Measurements from ENCODE around the gene LARGE1. TPM values are rescaled to one million over a fixed set of nuclear protein-coding genes. Genes with fewer than 3 reads are reported as not detected.

The LARGE1 gene
- total and polyA plus RNA-seq, 3 experiments from 2014 or later, result 0.07 to 0.27 (median 0.18) TPM

DNA sequence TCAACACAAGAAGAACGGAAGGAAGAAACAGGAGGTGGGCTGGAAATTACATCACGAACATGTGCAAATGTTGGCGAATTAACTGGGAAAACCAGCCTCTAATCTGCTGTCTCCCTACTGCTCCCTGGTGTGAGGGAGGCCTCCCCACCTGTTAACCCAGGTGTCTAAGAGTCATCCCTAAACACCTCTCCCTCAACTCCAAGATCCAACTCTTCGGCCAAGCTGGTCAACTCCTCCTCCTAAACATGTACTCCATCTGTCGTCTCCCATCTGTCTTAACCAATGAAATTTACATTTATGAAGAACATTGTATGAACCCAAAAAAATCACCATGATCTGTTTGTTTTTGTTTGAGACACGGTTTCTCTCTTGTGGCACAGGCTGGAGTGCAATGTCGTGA is 154.2 kb downstream of the LARGE1 start:
- CTCF ChIA-PET, result no interaction called here
- Histone ChIP-seq H3K36me3 (ENCODE audit: insufficient read depth, low read length) (no peaks in the 10 kb centered on the region), H3K4me3 (ENCODE audit: low read length) (no peak overlapping the region), H3K9me3 (ENCODE audit: low read length) (no peaks in the 10 kb centered on the region), H3K27ac (ENCODE audit: low read depth, low read length) (no peak overlapping the region), H3K4me1 (ENCODE audit: insufficient read depth, low read length) (no peaks in the 10 kb centered on the region), H3K27me3 (ENCODE audit: insufficient read depth, low read length, poor library complexity, severe bottlenecking) (no peaks in the 10 kb centered on the region)
- POLR2A ChIA-PET, result no interaction called here
- no peak overlapping the region for H3K27ac Mint-ChIP-seq
- no peaks in the 10 kb centered on the region for H3K36me3 Mint-ChIP-seq
- H3K4me1 Mint-ChIP-seq, result no peaks in the 10 kb centered on the region
- H3K27me3 Mint-ChIP-seq, result no peaks in the 10 kb centered on the region
- no peak for DNase-seq
- no peak overlapping the region for H3K4me3 Mint-ChIP-seq
- H3K9me3 Mint-ChIP-seq, result peaks cover 5 to 13% (median 5%) of the 10 kb centered on the region in 5 donors

DNA sequence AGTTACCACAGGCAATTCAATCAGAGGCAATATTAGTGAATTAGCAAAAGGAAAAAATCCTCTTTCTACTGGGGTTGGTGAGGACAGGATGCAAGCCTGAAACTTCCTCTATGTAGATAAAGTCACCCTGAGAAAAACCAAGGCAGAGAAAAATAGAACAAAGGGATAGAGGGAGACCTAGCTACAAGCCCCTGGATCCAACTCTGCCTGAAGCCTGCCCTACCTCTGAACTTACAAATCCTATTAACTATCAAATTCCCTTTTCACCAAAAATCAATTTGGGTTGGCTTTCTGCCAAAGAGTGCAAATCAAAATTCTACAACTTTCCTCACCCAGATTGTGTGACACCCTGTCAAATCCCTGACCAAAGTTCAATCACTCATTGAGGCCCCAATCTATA is 161.3 kb downstream of the LARGE1 start:
- no peaks in the 10 kb centered on the region for H3K27me3 ChIP-seq (ENCODE audit: insufficient read depth, low read length, poor library complexity, severe bottlenecking)
- H3K36me3 ChIP-seq (ENCODE audit: insufficient read depth, low read length), result no peaks in the 10 kb centered on the region
- H3K27ac ChIP-seq (ENCODE audit: low read depth, low read length), result no peak overlapping the region
- Mint-ChIP-seq H3K4me1 (no peaks in the 10 kb centered on the region), H3K27me3 (peaks cover 0 to 1% of the 10 kb centered on the region in 2 donors), H3K27ac (no peak overlapping the region), H3K36me3 (no peaks in the 10 kb centered on the region), H3K4me3 (no peak overlapping the region), H3K9me3 (peaks cover 3 to 19% (median 10%) of the 10 kb centered on the region in 5 donors)
- no peak overlapping the region for H3K4me3 ChIP-seq (ENCODE audit: low read length)
- no peak for DNase-seq
- ChIA-PET CTCF (no interaction called here), POLR2A (no interaction called here)
- no peaks in the 10 kb centered on the region for H3K9me3 ChIP-seq (ENCODE audit: low read length)
- H3K4me1 ChIP-seq (ENCODE audit: insufficient read depth, low read length), result no peaks in the 10 kb centered on the region

DNA sequence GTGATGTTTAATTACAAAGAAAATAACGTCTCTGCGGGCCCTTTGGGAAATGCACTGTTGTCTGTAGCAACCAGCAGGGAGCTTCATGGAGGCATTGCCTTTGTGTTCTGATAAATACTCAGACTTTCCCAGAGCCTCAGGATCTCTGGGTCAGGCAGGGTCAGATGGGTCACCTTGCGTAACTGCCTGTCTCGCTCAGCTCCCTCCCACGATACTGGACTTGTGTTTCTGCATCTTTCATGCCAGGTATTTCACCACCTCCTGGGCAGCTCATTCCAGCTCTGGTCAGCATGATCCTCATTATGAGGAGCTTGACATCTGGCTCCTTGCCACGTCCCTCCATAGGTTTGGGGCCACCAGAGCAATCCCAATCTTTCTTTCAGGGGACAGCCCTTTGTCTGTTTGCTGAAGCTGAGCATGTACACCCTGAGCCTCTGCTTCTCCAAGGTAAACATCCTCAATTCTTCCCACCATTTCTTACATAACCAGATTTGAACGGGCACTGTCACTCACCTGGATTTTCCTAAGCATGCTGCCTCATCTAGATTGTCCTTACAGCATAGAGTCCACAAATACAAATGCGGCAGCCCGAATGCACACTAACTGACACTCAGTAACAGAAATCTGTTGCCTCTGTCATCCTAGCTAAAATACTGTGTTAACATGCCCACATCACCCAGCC is 162.3 kb downstream of the LARGE1 start:
- no peaks in the 10 kb centered on the region for H3K36me3 ChIP-seq (ENCODE audit: insufficient read depth, low read length)
- no peak overlapping the region for H3K27ac ChIP-seq (ENCODE audit: low read depth, low read length)
- no peak overlapping the region for H3K27ac Mint-ChIP-seq
- H3K4me3 Mint-ChIP-seq, result no peak overlapping the region
- no peaks in the 10 kb centered on the region for H3K4me1 ChIP-seq (ENCODE audit: insufficient read depth, low read length)
- no peaks in the 10 kb centered on the region for H3K27me3 ChIP-seq (ENCODE audit: insufficient read depth, low read length, poor library complexity, severe bottlenecking)
- peaks cover 0 to 3% of the 10 kb centered on the region in 2 donors for H3K27me3 Mint-ChIP-seq
- ChIA-PET CTCF (interaction anchor here (0.6 kb wide), 1 partner anchor 20 kb away, joined by 3 read pairs; no protein-coding TSS in a partner anchor), POLR2A (no interaction called here)
- no peak overlapping the region for H3K4me3 ChIP-seq (ENCODE audit: low read length)
- peaks cover 3 to 21% (median 10%) of the 10 kb centered on the region in 5 donors for H3K9me3 Mint-ChIP-seq
- H3K9me3 ChIP-seq (ENCODE audit: low read length), result no peaks in the 10 kb centered on the region
- no peaks in the 10 kb centered on the region for H3K36me3 Mint-ChIP-seq
- DNase-seq, result no peak
- H3K4me1 Mint-ChIP-seq, result no peaks in the 10 kb centered on the region

DNA sequence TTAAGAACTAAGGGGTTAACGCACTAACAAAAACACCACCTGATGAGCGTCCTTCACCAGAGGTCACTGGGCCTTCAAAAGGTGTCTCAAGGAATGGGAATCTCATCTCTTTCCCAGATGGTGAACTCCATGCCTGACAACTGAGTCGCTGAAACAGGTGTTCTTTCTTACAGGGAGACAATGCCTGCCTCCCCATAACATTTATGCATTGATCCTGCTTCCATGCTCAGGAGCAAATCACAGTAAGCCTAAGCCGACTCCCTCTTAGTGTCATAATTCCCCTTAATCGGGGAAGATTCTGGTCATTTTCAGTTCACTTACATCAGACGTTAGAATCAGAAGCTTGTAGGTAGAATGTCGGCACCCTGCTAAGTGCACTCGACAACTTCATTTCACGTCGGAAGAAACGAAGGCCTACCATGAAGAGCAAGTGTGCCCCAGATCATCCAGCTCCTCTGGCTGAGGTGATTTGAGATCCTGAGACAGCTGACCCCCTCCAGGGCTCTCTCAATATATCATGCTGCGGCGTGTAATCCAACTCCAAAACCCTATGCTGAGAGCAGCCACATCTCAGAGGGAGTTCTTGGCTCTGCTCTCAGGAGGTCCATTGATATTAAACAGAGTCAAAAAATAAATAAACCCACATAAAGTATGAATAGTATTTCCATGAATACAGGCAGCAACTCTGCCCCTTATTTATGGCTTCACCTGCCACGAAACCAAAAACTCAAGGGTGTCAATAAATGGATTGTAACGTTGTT is 163.1 kb downstream of the LARGE1 start:
- H3K27ac Mint-ChIP-seq, result no peak overlapping the region
- Histone ChIP-seq H3K36me3 (ENCODE audit: insufficient read depth, low read length) (no peaks in the 10 kb centered on the region), H3K4me3 (ENCODE audit: low read length) (no peak overlapping the region), H3K9me3 (ENCODE audit: low read length) (no peaks in the 10 kb centered on the region), H3K4me1 (ENCODE audit: insufficient read depth, low read length) (no peaks in the 10 kb centered on the region), H3K27me3 (ENCODE audit: insufficient read depth, low read length, poor library complexity, severe bottlenecking) (no peaks in the 10 kb centered on the region), H3K27ac (ENCODE audit: low read depth, low read length) (no peak overlapping the region)
- H3K4me1 Mint-ChIP-seq, result no peaks in the 10 kb centered on the region
- POLR2A ChIA-PET, result no interaction called here
- no peak overlapping the region for H3K4me3 Mint-ChIP-seq
- CTCF ChIA-PET, result interaction anchor here (0.6 kb wide), 1 partner anchor 19 kb away, joined by 3 read pairs; no protein-coding TSS in a partner anchor
- no peaks in the 10 kb centered on the region for H3K36me3 Mint-ChIP-seq
- peaks cover 0 to 5% of the 10 kb centered on the region in 2 donors for H3K27me3 Mint-ChIP-seq
- no peak for DNase-seq
- peaks cover 5 to 24% (median 12%) of the 10 kb centered on the region in 5 donors for H3K9me3 Mint-ChIP-seq

DNA sequence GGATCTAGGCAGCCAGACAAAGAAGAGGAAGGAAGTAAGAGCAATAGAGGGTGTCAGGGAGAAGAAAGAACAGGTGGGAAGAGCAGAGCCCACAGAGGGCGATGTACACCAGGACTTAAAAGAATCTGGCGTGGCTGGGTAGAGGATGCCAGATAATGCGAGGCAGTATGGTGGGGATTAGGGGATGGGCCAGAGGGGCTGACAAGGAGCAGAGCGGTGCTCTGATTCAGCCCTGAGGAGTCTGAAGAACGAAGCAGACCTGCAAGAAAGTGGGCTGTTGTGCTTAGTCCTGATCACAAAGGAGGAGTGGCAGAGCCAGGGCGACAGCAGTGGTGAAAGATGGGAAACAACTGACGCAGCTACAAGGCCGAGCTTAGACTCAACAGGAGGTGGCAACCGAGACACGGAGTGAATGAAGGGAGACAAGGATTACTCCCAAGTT is 163.7 kb downstream of the LARGE1 start:
- no peaks in the 10 kb centered on the region for H3K27me3 ChIP-seq (ENCODE audit: insufficient read depth, low read length, poor library complexity, severe bottlenecking)
- DNase-seq, result no peak
- H3K9me3 ChIP-seq (ENCODE audit: low read length), result no peaks in the 10 kb centered on the region
- Mint-ChIP-seq H3K36me3 (no peaks in the 10 kb centered on the region), H3K4me3 (no peak overlapping the region), H3K27me3 (peaks cover 0 to 5% of the 10 kb centered on the region in 2 donors), H3K9me3 (peaks cover 8 to 24% (median 12%) of the 10 kb centered on the region in 5 donors), H3K4me1 (no peaks in the 10 kb centered on the region), H3K27ac (no peak overlapping the region)
- ChIA-PET POLR2A (no interaction called here), CTCF (no interaction called here)
- no peak overlapping the region for H3K4me3 ChIP-seq (ENCODE audit: low read length)
- no peaks in the 10 kb centered on the region for H3K36me3 ChIP-seq (ENCODE audit: insufficient read depth, low read length)
- H3K27ac ChIP-seq (ENCODE audit: low read depth, low read length), result no peak overlapping the region
- H3K4me1 ChIP-seq (ENCODE audit: insufficient read depth, low read length), result no peaks in the 10 kb centered on the region

DNA sequence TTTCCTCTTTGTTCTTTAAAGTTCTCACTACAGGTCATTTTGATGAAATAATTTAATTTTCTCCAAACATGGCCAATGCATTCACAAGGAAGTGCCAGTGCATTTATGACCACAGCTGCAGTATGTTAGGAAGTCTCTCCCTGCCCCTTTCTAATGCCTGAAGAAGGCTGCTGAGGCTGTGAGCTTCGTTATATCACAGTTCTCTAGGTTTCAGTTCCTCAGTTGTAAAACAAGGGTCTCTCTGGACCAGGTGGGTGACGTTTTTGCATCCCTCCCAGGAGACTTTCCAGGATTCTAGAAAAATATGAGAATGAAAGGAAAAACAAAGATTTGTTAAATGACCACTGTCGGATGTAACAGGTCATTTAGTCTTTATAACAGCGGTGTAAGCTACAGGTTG is 171.6 kb downstream of the LARGE1 start:
- Histone ChIP-seq H3K27me3 (ENCODE audit: insufficient read depth, low read length, poor library complexity, severe bottlenecking) (no peaks in the 10 kb centered on the region), H3K36me3 (ENCODE audit: insufficient read depth, low read length) (no peaks in the 10 kb centered on the region), H3K9me3 (ENCODE audit: low read length) (no peaks in the 10 kb centered on the region), H3K27ac (ENCODE audit: low read depth, low read length) (no peak overlapping the region), H3K4me3 (ENCODE audit: low read length) (no peak overlapping the region), H3K4me1 (ENCODE audit: insufficient read depth, low read length) (no peaks in the 10 kb centered on the region)
- H3K4me1 Mint-ChIP-seq, result no peaks in the 10 kb centered on the region
- no peak overlapping the region for H3K4me3 Mint-ChIP-seq
- H3K27ac Mint-ChIP-seq, result no peak overlapping the region
- H3K9me3 Mint-ChIP-seq, result peaks cover 0 to 7% (median 7%) of the 10 kb centered on the region in 5 donors
- H3K36me3 Mint-ChIP-seq, result no peaks in the 10 kb centered on the region
- POLR2A ChIA-PET, result no interaction called here
- CTCF ChIA-PET, result interaction anchor here (0.7 kb wide), 1 partner anchor 267 kb away, joined by 3 read pairs; no protein-coding TSS in a partner anchor
- H3K27me3 Mint-ChIP-seq, result peaks cover 0 to 3% of the 10 kb centered on the region in 2 donors
- DNase-seq, result no peak

DNA sequence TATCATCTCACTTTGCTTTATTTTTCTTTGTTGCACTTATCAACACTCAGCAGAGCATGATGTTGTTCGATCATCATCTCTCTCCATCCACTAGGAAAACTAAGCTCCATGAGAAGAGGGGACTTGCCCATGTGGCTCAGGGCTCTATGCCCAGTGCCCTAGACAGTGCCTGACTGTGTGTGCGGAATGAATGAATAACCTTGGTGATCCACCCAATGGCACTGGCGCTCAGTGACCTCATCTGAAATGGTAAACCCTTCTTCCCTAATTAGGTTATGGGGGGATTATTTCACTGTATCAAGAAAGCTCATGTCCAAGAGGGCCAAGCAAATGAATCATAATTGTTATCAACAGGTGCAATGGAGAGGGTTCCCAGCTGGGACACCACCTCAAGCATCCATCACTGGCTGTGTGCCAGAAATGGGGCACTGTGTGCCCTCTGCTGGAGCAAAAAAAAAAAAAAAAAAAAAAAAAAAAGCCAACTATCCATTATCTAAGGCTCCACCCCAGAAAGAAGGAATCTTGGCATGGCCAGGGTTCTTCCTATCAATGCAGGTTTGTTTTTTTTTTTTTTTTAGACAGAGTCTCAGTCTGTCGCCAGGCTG is 172.6 kb downstream of the LARGE1 start:
- Histone ChIP-seq H3K27me3 (ENCODE audit: insufficient read depth, low read length, poor library complexity, severe bottlenecking) (no peaks in the 10 kb centered on the region), H3K4me1 (ENCODE audit: insufficient read depth, low read length) (no peaks in the 10 kb centered on the region), H3K36me3 (ENCODE audit: insufficient read depth, low read length) (no peaks in the 10 kb centered on the region), H3K9me3 (ENCODE audit: low read length) (no peaks in the 10 kb centered on the region), H3K27ac (ENCODE audit: low read depth, low read length) (no peak overlapping the region), H3K4me3 (ENCODE audit: low read length) (no peak overlapping the region)
- peaks cover 0 to 1% of the 10 kb centered on the region in 2 donors for H3K27me3 Mint-ChIP-seq
- peaks cover 0 to 7% (median 5%) of the 10 kb centered on the region in 5 donors for H3K9me3 Mint-ChIP-seq
- no peak overlapping the region for H3K4me3 Mint-ChIP-seq
- POLR2A ChIA-PET, result no interaction called here
- no peaks in the 10 kb centered on the region for H3K4me1 Mint-ChIP-seq
- no peak for DNase-seq
- no peaks in the 10 kb centered on the region for H3K36me3 Mint-ChIP-seq
- CTCF ChIA-PET, result interaction anchor here (0.7 kb wide), 1 partner anchor 266 kb away, joined by 3 read pairs; no protein-coding TSS in a partner anchor
- H3K27ac Mint-ChIP-seq, result no peak overlapping the region

DNA sequence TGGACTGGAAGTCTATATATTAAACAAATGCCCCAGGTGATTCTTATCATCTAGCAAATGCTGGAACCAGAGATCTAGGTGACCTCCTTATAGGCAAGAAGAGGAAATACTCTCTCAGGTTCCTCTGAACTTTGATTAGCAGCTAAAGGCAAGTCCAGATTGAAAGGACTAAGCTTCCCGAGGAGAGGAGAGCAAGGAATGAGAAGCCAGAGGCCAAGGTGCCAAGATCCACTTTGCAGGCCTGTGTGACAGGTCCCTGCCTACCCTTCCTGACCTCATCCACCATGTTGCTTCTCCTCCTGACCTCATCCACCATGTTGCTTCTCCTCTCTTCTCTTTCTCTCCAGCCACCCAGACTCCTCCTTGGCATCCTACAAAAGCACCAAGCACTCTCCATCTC is 173.2 kb downstream of the LARGE1 start:
- no peaks in the 10 kb centered on the region for H3K9me3 ChIP-seq (ENCODE audit: low read length)
- no peaks in the 10 kb centered on the region for H3K36me3 ChIP-seq (ENCODE audit: insufficient read depth, low read length)
- H3K9me3 Mint-ChIP-seq, result peaks cover 0 to 5% (median under 1%) of the 10 kb centered on the region in 5 donors
- no peak overlapping the region for H3K27ac Mint-ChIP-seq
- POLR2A ChIA-PET, result no interaction called here
- H3K36me3 Mint-ChIP-seq, result no peaks in the 10 kb centered on the region
- H3K27me3 ChIP-seq (ENCODE audit: insufficient read depth, low read length, poor library complexity, severe bottlenecking), result no peaks in the 10 kb centered on the region
- no peak overlapping the region for H3K4me3 ChIP-seq (ENCODE audit: low read length)
- CTCF ChIA-PET, result no interaction called here
- no peak overlapping the region for H3K4me3 Mint-ChIP-seq
- DNase-seq, result no peak
- H3K4me1 Mint-ChIP-seq, result no peaks in the 10 kb centered on the region
- no peaks in the 10 kb centered on the region for H3K27me3 Mint-ChIP-seq
- no peak overlapping the region for H3K27ac ChIP-seq (ENCODE audit: low read depth, low read length)
- H3K4me1 ChIP-seq (ENCODE audit: insufficient read depth, low read length), result no peaks in the 10 kb centered on the region

Data from CD8-positive, alpha-beta memory T cell (primary cell).